HG03442 (cell line): ENCODE measurements around the gene QRICH1.

Experiments used
- ATAC-seq: cut with Tn5 transposase; IDR thresholded peaks from one replicate; pipeline ENCODE4 v1.9.1; 2021; ENCODE audit warnings: mild to moderate bottlenecking, moderate library complexity; ENCODE audit not compliant: unreplicated experiment

The QRICH1 gene

DNA sequence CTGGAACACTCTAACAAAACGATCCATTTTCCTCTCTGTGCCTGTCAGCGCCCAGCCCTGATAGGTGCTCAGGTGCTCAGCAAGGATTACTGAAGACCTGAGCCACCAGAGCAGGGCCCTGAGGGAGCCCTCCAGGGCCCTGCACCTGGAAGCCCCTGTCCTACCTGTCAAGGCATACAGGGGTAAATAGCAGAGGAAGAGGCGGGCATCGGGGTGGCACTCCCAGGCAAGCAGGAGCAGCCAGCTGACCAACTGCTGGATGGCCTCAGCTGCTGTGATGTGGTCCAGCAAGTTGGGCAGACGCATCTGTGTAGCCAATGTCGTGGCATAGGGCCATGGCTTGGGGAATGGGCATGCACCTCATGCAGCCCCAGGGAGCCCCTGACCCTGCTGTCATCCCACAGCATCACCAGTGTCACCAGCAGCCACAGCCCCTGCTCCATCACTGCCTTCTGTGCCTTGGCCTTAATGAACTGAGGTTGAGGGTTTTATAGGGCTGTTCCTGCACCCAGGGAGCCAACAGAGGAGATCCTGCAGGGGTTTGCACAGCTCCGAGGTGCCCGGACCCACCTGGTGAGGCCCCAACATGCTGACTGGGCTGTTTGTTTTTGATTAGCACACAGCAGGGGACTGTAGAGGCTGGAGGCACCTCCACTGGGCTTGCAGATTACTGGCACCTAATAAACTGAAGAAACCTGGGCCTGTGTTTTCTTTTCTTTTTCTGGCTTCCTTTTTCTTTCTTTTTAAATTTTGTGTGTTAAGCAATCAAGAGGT lies 94.6 kb downstream of the QRICH1 start:
- no peak for ATAC-seq

DNA sequence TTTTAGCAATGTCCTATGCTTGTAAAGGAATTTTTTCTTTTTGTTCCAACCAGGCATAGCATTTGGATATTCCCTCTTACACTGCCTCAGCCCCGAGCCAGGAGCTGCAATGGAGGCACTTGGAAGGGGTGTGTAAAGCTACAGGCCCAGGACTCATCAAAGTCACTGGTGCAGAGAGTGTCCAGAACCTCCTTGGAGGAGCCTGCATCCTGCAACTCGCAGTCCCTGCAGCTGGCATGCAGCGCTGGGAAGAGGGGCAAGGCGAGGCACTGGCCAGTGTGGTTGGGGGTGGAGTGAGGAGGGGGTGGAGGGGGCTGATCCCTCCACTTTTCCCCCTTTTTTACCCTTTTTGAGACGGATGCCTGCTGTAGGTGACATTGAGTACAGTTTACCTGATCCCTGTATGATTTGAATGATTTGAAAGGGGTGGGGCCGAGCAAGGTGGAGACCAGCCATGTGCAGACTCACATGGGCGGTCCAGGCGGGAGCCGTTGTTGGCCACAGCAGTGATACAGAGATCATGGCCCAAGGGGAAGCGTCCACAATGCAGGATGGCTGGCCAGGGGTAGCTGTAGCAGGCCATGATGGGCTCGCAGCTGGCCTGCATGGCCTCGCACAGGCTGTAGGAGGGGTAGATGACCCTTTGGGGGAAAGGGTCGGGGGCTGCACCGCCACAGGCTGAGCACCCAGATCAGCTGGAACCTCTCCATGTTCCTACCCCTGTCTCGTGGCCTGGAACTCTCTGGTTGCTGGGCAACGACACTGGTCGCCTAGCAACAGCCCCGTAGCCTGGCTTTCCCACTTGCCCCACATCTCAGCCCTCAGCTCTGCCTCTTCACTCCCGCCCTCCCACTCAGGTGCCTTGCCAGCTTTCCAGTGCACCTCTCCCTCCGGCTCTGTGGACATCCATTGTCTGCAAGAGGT lies 95.9 kb downstream of the QRICH1 start:
- no peak for ATAC-seq

DNA sequence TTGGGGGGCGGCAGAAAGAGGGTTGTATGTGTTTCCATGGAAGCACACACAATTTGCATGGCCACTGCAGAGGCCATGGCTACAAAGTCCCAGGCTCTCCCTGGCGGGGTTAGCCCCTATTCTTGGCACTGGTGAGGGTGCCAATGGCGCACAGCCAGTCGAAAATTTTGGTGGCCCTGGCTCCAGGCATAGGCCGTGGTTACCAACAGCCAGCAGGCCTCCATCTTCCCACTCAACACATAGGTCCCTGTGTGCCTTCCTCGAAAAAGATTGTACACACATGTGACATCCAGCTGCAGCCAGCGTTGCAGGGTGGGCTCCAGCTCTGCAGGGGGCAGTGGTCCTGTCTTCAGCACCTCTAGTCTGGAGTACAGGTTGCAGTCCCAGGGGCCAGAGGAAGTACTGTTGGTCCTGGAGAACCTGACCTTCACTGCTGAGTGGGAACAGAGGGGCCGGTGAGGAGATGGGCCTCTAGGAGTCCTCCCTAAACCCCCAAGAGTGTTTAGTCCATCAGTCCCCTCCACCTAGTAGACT lies 96.7 kb downstream of the QRICH1 start:
- ATAC-seq = no peak

DNA sequence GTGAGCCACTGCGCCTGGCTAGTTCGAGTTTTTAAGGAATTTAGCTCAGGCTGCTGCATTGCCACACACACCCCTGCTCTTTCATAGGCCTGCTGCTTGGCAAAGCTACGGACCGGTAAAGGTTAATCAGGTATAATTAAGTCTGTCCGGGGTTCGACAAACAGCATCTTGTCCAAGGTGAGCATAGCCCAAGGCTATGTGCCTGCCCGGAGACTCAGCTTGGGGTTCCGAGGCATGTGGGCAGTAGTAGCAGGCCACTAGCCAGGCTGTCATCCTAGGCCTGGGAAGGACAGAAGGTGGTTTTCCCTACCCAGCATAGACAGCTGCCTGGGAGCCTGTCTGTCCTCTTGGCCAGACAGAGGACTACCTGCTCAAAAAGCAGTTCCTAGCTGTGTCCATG lies 97.2 kb downstream of the QRICH1 start:
- no peak for ATAC-seq

DNA sequence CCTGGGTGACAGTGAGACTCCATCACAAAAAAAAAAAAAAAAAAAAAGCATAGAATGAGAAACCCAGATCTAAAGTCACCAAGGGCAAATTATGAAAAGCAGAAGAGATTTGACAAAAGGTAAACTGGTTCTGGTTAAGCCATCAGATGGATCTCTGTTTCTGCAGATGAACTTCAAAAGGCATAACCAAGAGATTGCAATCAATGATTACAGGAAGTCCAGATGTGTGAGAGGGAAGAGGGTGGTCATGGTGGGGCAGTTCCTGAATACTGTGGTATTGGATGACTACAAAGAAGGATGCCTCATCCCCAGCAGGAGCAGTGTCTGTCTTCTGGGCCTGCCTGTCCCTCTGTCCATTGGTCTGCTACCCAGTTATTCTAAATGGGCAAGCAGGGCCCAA lies 100.0 kb downstream of the QRICH1 start:
- ATAC-seq = no peak

DNA sequence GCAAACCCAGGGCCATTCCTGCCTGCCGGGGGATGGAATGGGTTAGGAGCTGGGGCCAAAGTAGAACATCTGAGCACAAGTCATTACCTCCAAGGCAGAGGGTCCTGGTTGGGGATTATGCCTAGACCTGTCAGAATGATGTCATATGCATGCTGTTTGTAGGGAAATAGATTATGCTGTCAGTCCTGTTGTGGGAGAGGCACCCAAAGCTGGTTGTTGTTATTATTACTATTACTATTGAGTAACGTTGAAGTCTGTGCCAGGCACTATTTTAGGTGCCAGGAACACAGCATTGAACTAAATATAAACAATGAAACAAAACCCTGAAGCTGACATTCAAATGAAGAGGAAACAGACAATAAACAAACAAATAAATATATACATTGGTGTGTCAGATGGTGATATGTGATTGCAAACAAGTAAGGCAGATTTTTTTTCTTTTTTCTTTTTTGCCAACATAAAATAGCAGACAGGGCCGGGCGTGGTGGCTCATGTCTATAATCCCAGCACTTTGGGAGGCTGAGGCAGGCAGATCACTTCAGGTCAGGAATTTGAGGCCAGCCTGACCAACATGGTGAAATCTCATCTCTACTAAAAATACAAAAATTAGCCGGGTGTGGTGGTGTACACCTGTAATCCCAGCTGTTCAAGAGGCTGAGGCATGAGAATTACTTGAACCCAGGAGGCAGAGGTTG lies 101.9 kb downstream of the QRICH1 start:
- ATAC-seq = no peak

DNA sequence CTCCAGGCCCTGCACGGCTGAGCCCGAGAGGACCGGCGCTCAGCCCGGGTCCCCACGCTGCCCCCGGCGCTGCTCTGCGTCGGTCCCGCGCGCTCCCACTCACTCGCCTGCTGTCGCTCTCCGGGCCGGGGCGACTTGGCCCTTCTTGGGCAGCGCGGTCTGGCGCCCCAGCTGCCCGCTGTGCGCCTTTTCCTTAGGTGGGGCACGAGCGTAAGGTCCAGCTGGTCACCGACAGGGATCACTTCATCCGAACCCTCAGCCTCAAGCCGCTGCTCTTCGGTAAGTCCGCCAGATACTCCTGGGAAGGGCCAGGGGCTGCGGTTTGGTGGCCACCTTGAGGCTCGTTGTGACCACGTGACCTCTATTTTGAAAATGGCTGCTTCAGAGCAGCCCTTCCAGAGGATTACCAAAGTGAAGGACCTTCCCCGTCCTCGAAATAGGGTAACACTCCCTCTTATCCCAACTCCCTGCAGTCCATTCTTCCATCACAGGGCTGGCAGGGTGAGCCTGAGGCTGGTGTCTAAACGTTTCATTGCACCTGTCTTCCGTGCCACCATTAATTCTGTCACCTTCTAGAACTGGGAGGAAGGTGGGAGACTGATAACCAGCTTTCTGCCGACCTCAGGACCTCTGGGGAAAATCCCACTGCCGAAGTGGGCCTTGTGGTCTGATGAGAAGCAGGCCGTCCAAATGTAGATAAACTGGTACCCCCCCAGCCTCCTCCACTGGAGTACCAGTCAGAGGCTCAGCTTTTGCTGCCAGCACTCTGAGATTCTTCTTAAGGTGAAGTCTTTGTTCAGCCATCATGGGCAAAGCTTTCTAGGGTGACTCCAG lies 103.0 kb downstream of the QRICH1 start:
- peak; percentile 11 for ATAC-seq

DNA sequence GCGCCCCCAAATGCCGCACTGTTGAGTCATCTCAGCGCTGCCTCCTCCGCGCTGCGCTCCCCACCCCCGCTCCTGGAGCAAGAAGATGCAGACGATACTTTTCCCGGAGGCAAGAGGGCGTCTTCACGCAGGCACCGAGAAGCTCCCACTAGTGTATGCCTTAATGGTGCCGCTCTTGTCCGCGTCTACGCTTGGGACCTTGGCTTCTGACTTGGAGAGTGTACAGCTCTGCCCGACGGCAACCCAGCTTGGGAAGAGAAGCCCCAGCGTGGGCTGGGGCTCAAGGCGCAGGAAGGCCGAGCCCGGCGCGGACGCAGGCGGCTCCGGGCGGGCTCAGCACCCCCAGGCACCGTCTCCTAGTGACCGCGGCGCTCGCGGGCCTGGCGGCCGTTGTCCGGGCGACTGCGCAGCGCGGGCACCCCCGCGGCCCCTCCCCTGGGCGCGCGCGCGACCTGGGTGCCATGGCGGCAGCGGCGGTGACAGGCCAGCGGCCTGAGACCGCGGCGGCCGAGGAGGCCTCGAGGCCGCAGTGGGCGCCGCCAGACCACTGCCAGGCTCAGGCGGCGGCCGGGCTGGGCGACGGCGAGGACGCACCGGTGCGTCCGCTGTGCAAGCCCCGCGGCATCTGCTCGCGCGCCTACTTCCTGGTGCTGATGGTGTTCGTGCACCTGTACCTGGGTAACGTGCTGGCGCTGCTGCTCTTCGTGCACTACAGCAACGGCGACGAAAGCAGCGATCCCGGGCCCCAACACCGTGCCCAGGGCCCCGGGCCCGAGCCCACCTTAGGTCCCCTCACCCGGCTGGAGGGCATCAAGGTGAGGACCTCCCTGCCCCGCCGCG lies 103.9 kb downstream of the QRICH1 start, which contains the start of gene P4HTM:
TSS of gene P4HTM (plus strand) at position 446 of the 840 bp plus-strand sequence. CDS start at position 462, 16 bp downstream.
- ATAC-seq = peak; percentile 54

DNA sequence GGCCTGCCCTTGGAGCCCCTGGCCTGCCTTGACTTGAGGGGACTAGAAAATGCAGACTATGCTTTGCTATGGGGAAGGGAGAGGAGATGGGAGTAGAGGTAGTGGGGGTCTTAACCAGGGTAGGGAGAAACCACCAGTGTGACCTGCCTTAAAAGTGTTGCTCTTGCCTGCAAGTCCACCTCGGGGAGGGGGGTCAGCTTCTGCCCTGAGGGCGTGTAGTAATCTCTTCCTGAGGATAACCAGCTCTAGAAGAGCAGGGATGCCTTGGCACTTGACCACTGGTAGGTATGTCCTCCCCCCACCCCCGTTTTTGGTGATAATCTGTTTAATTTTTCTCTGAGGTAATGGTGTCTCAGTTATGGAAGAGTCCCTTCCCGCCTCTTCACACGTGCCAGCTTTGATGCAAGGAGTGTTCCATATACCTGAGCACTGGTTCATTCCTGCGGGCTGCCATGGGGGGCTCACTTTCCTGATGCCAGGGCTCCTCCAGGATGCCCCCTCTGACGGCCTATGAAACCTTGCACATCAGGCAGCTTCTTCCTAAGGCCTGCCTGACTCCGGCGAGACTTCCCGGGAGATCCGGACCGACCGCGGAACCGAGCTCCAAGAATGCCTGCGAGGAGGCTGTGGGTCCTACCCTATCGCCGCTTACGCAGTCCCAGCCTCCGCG lies 104.6 kb downstream of the QRICH1 start:
- no peak for ATAC-seq

DNA sequence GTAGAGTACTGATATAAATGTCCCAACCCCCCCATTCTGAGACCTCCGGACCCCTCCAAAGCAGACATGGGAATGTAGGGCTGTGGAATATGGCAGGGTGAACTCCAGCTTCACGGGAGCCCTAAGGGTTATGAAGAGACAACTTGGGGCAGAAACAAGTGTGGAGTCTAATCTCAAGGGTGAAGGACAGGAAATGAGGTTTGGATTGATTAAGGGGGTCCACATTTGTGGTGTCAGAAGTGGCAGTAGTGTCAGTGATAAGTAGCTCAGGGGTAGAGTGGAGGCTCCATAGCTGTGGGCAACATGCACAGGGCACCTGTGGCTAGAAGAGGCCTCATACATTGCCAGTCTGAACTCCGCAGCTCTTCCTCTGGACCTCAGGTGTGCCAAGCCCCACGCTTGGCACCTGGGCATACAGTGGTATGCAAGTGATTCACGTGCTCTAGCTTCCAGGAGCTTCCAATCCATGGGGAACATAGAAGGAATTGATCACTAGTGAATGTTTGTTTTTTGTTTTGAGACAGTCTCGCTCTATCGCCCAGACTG lies 108.0 kb downstream of the QRICH1 start:
- ATAC-seq = no peak

DNA sequence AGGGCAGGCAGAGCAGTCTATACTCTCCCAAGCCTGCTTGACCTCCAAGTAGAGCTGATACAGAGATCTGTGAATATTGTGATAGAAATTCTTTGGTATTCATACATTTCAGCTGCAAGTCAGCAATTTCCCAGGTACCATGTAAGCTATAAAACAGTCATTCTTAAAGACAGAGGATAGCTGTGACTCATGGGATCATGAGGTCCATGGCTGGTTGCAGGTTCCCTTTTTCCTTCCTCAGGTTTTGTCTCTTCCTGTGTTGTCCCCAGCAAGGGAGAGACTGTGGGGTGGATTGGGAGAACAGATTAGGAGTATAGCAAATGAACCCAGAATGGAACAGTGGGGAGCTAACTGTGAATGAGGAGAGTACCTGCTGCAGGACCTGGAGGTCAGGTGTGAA lies 109.2 kb downstream of the QRICH1 start:
- no peak for ATAC-seq

DNA sequence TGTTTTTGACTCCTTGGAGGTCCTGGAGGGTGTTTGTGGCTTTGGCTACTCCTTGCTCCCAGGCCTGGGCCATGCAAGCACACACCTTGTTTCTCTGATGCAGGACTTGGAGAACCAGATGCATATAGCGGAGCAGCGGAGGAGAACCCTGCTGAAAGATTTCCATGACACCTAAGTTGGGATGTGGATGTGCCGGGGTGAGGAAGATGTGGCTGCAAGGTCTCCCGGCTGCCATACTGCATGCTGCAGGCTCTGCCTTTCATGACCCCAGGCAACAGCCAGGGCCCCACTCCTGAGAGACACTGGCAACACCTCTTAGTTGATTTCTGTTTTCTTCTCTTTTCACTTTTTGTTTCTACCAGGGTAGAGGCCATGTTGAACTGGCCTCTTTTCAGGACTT lies 110.8 kb downstream of the QRICH1 start:
- ATAC-seq = no peak

DNA sequence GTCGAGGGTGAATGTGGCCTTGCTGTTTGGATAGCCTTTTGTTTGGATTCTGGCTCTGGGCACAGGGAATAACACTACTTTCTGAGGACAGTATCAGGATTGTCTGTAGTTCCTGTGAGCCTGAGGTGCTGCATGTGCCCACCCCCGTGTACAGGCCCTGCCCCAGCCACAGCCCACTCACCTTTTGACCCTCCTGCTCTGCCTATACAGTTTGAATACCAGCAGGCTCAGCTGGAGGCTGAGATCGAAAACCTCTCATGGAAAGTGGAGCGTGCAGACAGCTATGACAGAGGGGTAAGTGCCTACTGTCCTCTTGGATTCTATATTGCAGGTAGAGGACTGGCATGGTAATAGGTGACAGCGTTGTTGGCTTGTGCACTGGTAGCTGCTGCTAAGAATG lies 111.2 kb downstream of the QRICH1 start:
- no peak for ATAC-seq

DNA sequence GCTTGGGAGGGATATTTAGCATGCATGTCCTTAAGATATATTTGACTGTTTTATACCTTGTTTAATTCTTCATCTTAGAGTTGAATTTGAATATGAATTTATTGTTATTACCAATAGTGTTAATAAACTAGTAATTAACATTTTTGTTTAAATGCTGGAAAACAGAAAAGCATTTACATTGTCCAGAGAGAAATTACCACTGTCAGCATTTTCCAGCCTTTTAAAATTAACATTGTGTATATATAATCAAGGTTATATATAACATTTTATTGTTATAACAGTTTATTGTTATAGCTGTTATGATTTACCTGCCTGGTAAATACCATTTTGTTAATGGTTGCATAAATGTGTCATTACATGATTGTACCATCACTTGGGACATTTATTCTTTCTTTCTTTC lies 111.9 kb downstream of the QRICH1 start:
- ATAC-seq = no peak

DNA sequence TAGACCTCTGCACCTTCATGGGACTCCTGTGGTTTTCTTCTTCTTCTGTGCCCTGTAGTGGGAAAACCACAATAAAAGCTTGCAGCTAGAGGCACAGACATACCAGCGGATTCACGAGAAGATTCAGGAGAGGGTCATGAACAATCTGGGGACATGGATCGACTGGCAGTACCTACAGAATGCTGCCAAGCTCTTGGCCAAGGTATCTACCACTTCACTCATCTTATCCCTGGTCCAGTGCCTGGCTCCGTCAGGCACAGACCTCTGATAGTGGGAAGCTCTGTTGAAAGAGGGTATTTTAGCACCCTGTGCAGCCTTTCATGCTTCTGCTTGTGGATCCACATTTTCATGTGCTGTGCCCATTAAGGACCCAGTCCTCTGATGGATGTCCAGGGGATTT lies 113.6 kb downstream of the QRICH1 start:
- no peak for ATAC-seq
